Testis (tissue), 2 donors: ENCODE measurements around the gene INTS6.

Experiments
- CTCF ChIP-seq, 3 experiments: fragments of 450-650 bp in 2 of 3; fragments of 200-600 bp in 1 of 3; sonication (generic) in 1 of 3; IDR thresholded peaks; one replicate each; pipeline ENCODE4 v1.5.1; 2016 to 2019; ENCODE audit warnings: antibody characterized with exemption in 3 of 3, mild to moderate bottlenecking in 2 of 3, moderate library complexity in 1 of 3
- POLR2A ChIP-seq: fragments of 450-650 bp; IDR thresholded peaks from one replicate; pipeline ENCODE4 v1.6.1; 2017; ENCODE audit warnings: antibody characterized with exemption, mild to moderate bottlenecking, moderate library complexity

- TF ChIP-seq POLR2A (no peak), CTCF (IDR thresholded peaks at IDR 0.05) (no peak)
These were observed 36.7 kb downstream of the INTS6 start for GRCh38 chr13:51416107-51416506.
